Astrocyte (in vitro differentiated cells and primary cell): ENCODE measurements around the gene ZBTB16. TPM values are rescaled to one million over a fixed set of nuclear protein-coding genes. Genes with fewer than 3 reads are reported as not detected.

Experiments
- DNase-seq: peaks from one replicate; pipeline ENCODE4 v3.0.0-alpha.2; 2010; ENCODE audit warnings: low read depth
- FAIRE-seq: peaks from 2 replicates; lab custom pipeline; 2011; peaks lifted over from hg19 to GRCh38; lab: Jason Lieb, UNC
- H2AFZ ChIP-seq: 2 replicates; pipeline ENCODE4 v1.6.0; 2012; ENCODE audit warnings: low read depth, low read length, inconsistent platforms
- H3K27ac ChIP-seq: 2 replicates; pipeline ENCODE4 v1.5.1; 2011; ENCODE audit warnings: low read depth, low read length, inconsistent platforms
- H3K27me3 ChIP-seq: 2 replicates; pipeline ENCODE4 v1.6.0; 2011; ENCODE audit warnings: low read length, inconsistent platforms; ENCODE audit not compliant: insufficient read depth
- H3K36me3 ChIP-seq: 2 replicates; pipeline ENCODE4 v1.5.1; 2011; ENCODE audit warnings: low read length, inconsistent platforms; ENCODE audit not compliant: insufficient read depth
- H3K4me1 ChIP-seq: 2 replicates; pipeline ENCODE4 v1.5.1; 2011; ENCODE audit warnings: low read length, inconsistent platforms; ENCODE audit not compliant: insufficient read depth
- H3K4me2 ChIP-seq: 2 replicates; pipeline ENCODE4 v1.6.0; 2012; ENCODE audit warnings: low read length, inconsistent platforms
- H3K4me3 ChIP-seq: 2 replicates; pipeline ENCODE4 v1.5.1; 2011; ENCODE audit warnings: low read depth, mild to moderate bottlenecking, low read length, inconsistent platforms; ENCODE audit not compliant: insufficient read depth
- H3K79me2 ChIP-seq: 2 replicates; pipeline ENCODE4 v1.6.0; 2012; ENCODE audit warnings: mild to moderate bottlenecking, low read length, inconsistent platforms; ENCODE audit not compliant: insufficient read depth
- H3K9ac ChIP-seq: 2 replicates; pipeline ENCODE4 v1.6.0; 2012; ENCODE audit warnings: mild to moderate bottlenecking, low read length, inconsistent platforms
- H3K9me3 ChIP-seq: 2 replicates; pipeline ENCODE4 v1.5.1; 2012; ENCODE audit warnings: low read depth, mild to moderate bottlenecking, low read length, inconsistent platforms; ENCODE audit not compliant: insufficient read depth
- H4K20me1 ChIP-seq: 2 replicates; pipeline ENCODE4 v1.6.0; 2012; ENCODE audit warnings: low read length, inconsistent platforms; ENCODE audit not compliant: insufficient read depth
- H3K27ac Mint-ChIP-seq: one replicate; pipeline ENCODE4 v1.8.0; 2021; ENCODE audit warnings: mild to moderate bottlenecking, mixed read lengths; ENCODE audit not compliant: unreplicated experiment
- H3K27me3 Mint-ChIP-seq: one replicate; pipeline ENCODE4 v1.8.0; 2021; ENCODE audit warnings: low read depth, mixed read lengths; ENCODE audit not compliant: unreplicated experiment
- H3K36me3 Mint-ChIP-seq: one replicate; pipeline ENCODE4 v1.8.0; 2021; ENCODE audit warnings: low read depth, mixed read lengths; ENCODE audit not compliant: unreplicated experiment
- H3K4me1 Mint-ChIP-seq: one replicate; pipeline ENCODE4 v1.8.0; 2021; ENCODE audit warnings: low read depth, mixed read lengths; ENCODE audit not compliant: unreplicated experiment
- H3K4me3 Mint-ChIP-seq: one replicate; pipeline ENCODE4 v1.8.0; 2021; ENCODE audit warnings: mild to moderate bottlenecking, moderate library complexity, mixed read lengths; ENCODE audit not compliant: unreplicated experiment
- H3K9me3 Mint-ChIP-seq: one replicate; pipeline ENCODE4 v1.8.0; 2021; ENCODE audit warnings: mild to moderate bottlenecking, mixed read lengths; ENCODE audit not compliant: unreplicated experiment
- CTCF ChIP-seq: IDR thresholded peaks from 2 replicates; pipeline ENCODE4 v1.5.1; 2011; ENCODE audit warnings: low read depth, mild to moderate bottlenecking, inconsistent platforms, low read length, moderate library complexity; ENCODE audit not compliant: insufficient read depth
- EZH2 ChIP-seq: IDR thresholded peaks from 2 replicates; pipeline ENCODE4 v1.6.1; 2012; ENCODE audit warnings: mild to moderate bottlenecking, low read length, inconsistent platforms; ENCODE audit not compliant: insufficient read depth
- total RNA-seq: library from RNA; stranded (reverse); gene quantifications from 2 replicates; pipeline ENCODE4 v1.2.1, GENCODE V29; 2021

The ZBTB16 gene
- total RNA-seq, 1 donor from 2014 or later: 0.50 TPM

- Histone ChIP-seq H3K27me3 (peaks cover 4% of the 10 kb centered on the region), H2AFZ (no peak overlapping the region), H3K9ac (no peak overlapping the region), H3K4me1 (peaks cover 8% of the 10 kb centered on the region), H3K79me2 (no peaks in the 10 kb centered on the region), H3K27ac (no peak overlapping the region), H3K36me3 (no peaks in the 10 kb centered on the region), H3K4me3 (no peak overlapping the region), H4K20me1 (no peaks in the 10 kb centered on the region), H3K9me3 (no peaks in the 10 kb centered on the region), H3K4me2 (peak overlapping the region; percentile 45)
- Mint-ChIP-seq H3K9me3 (no peaks in the 10 kb centered on the region), H3K27ac (no peak overlapping the region), H3K4me3 (no peak overlapping the region), H3K27me3 (peaks cover 23% of the 10 kb centered on the region), H3K4me1 (peaks cover 9% of the 10 kb centered on the region), H3K36me3 (peaks cover 3% of the 10 kb centered on the region)
- DNase-seq: peak; percentile 75
- no peak for FAIRE-seq
- TF ChIP-seq CTCF: no peak
- TF ChIP-seq EZH2: no peak
Measured at GRCh38 chr11:114197799-114198500, 138.4 kb downstream of the ZBTB16 start.

- no peaks in the 10 kb centered on the region for H3K79me2 ChIP-seq
- no peak for DNase-seq
- no peaks in the 10 kb centered on the region for H4K20me1 ChIP-seq
- no peaks in the 10 kb centered on the region for H3K36me3 ChIP-seq
- no peak overlapping the region for H2AFZ ChIP-seq
- no peak overlapping the region for H3K4me3 ChIP-seq
- no peaks in the 10 kb centered on the region for H3K9me3 ChIP-seq
- Mint-ChIP-seq H3K27me3 (peaks cover 18% of the 10 kb centered on the region), H3K4me1 (peaks cover 9% of the 10 kb centered on the region), H3K9me3 (no peaks in the 10 kb centered on the region), H3K27ac (no peak overlapping the region), H3K4me3 (no peak overlapping the region), H3K36me3 (peaks cover 3% of the 10 kb centered on the region)
- peaks cover 8% of the 10 kb centered on the region for H3K4me1 ChIP-seq
- H3K27me3 ChIP-seq: peaks cover 2% of the 10 kb centered on the region
- no peak overlapping the region for H3K4me2 ChIP-seq
- TF ChIP-seq EZH2 (no peak), CTCF (no peak)
- no peak overlapping the region for H3K27ac ChIP-seq
- FAIRE-seq: no peak
- H3K9ac ChIP-seq: no peak overlapping the region
Measured at GRCh38 chr11:114199051-114199450, 139.5 kb downstream of the ZBTB16 start.
